Subcutaneous adipose tissue (tissue), 4 donors: ENCODE results near the gene PPP1CA. TPM values are rescaled to one million over a fixed set of nuclear protein-coding genes. Genes with fewer than 3 reads are reported as not detected.

Experiments used
- CTCF ChIP-seq: fragments of 450-650 bp; IDR thresholded peaks from one replicate; pipeline ENCODE4 v1.5.1; 2016; ENCODE audit warnings: low read depth, mild to moderate bottlenecking, control low read depth, antibody characterized with exemption, moderate library complexity
- total RNA-seq, 4 donors: library from RNA; depleted of rRNA; stranded (reverse); fragments of >200 nt; gene quantifications; one replicate each; pipeline ENCODE4 v1.1.0, GENCODE V29; 2016

Gene PPP1CA
- total RNA-seq, 4 donors from 2014 or later = 60.8 to 110 (median 64.9) TPM

- no peak for TF ChIP-seq CTCF
These were observed 46.5 kb downstream of the PPP1CA start for GRCh38 chr11:67355023-67355793.

- no peak for TF ChIP-seq CTCF
These were observed 47.3 kb downstream of the PPP1CA start for GRCh38 chr11:67354075-67355022.

GRCh38 chr11:67353317-67354074, 48.2 kb downstream of the PPP1CA start, which contains the start of gene POLD4:
Gene POLD4 (minus strand): TSS chr11:67353546. CDS start chr11:67353399, 147 bp downstream.
- TF ChIP-seq CTCF = no peak

GRCh38 chr11:67352546-67353316, 48.9 kb downstream of the PPP1CA start:
- TF ChIP-seq CTCF = no peak

- TF ChIP-seq CTCF = no peak
These were observed 50.2 kb downstream of the PPP1CA start for GRCh38 chr11:67351275-67352005.

GRCh38 chr11:67349928-67350465, 51.7 kb downstream of the PPP1CA start:
- no peak for TF ChIP-seq CTCF
